HUES6 (cell line): ENCODE data around the gene ZNF613.
"Not testable (repeated sequence)": the region's sequence is repeated elsewhere in the genome, so short reads cannot be mapped to it uniquely, and the experiment has no call there.

Experiments
- H3K27ac ChIP-seq: 2 replicates; pipeline ENCODE4 v1.7.0; 2013; ENCODE audit warnings: low read depth, mild to moderate bottlenecking, low read length, inconsistent platforms
- H3K27me3 ChIP-seq: 2 replicates; pipeline ENCODE4 v1.6.1; 2013; ENCODE audit warnings: low read length; ENCODE audit not compliant: control insufficient read depth, insufficient read depth
- H3K36me3 ChIP-seq: 2 replicates; pipeline ENCODE4 v1.6.1; 2013; ENCODE audit warnings: low read length; ENCODE audit not compliant: control insufficient read depth, insufficient read depth
- H3K4me1 ChIP-seq: 2 replicates; pipeline ENCODE4 v1.6.1; 2013; ENCODE audit warnings: low read length; ENCODE audit not compliant: control insufficient read depth, insufficient read depth
- H3K4me3 ChIP-seq: 2 replicates; pipeline ENCODE4 v1.5.1; 2013; ENCODE audit warnings: low read depth, low read length
- H3K9ac ChIP-seq: one replicate; pipeline ENCODE4 v1.6.1; 2013; ENCODE audit warnings: mild to moderate bottlenecking, low read length
- H3K9me3 ChIP-seq: 2 replicates; pipeline ENCODE4 v1.6.1; 2013; ENCODE audit warnings: low read depth, low read length; ENCODE audit not compliant: control insufficient read depth, insufficient read depth

The ZNF613 gene

GRCh38 chr19:51905639-51906038 is 21.6 kb upstream of the ZNF613 start:
- Histone ChIP-seq H3K4me3 (peak overlapping the region; percentile 96), H3K36me3 (peaks cover 32% of the 10 kb centered on the region), H3K9ac (peak overlapping the region; percentile 98)

GRCh38 chr19:51906108-51906507 is 21.2 kb upstream of the ZNF613 start:
- peak overlapping the region; percentile 96 for H3K4me3 ChIP-seq
- H3K4me1 ChIP-seq = peaks cover 19% of the 10 kb centered on the region
- H3K27ac ChIP-seq = peak overlapping the region; percentile 97
- peaks cover 28% of the 10 kb centered on the region for H3K36me3 ChIP-seq
- H3K9ac ChIP-seq = peak overlapping the region; percentile 98
- not testable (repeated sequence) for H3K27me3 ChIP-seq
- peaks cover 44% of the 10 kb centered on the region for H3K9me3 ChIP-seq

More at GRCh38 chr19:51905639-51906038, 21.6 kb upstream of the ZNF613 start:
- Histone ChIP-seq H3K27ac (peak overlapping the region; percentile 97), H3K9me3 (peaks cover 44% of the 10 kb centered on the region), H3K4me1 (peaks cover 19% of the 10 kb centered on the region)
- H3K27me3 ChIP-seq = not testable (repeated sequence)

GRCh38 chr19:51907981-51908380 is 19.3 kb upstream of the ZNF613 start:
- H3K9ac ChIP-seq = peak overlapping the region; percentile 93
- H3K4me1 ChIP-seq = peaks cover 19% of the 10 kb centered on the region
- peaks cover 46% of the 10 kb centered on the region for H3K9me3 ChIP-seq
- not testable (repeated sequence) for H3K27me3 ChIP-seq, H3K36me3 ChIP-seq
- H3K4me3 ChIP-seq = peak overlapping the region; percentile 42
- peak overlapping the region; percentile 94 for H3K27ac ChIP-seq

- Histone ChIP-seq H3K27ac (no peak overlapping the region), H3K9ac (no peak overlapping the region), H3K4me3 (no peak overlapping the region), H3K4me1 (no peaks in the 10 kb centered on the region), H3K36me3 (0 out of 2 replicates have a peak, but pooled peaks cover 4% of the 10 kb centered on the region), H3K27me3 (no peaks in the 10 kb centered on the region), H3K9me3 (peaks cover 91% of the 10 kb centered on the region)
Measured at GRCh38 chr19:51915324-51915867, 11.9 kb upstream of the ZNF613 start.

- no peaks in the 10 kb centered on the region for H3K4me1 ChIP-seq
- H3K9me3 ChIP-seq = peaks cover 92% of the 10 kb centered on the region
- H3K36me3 ChIP-seq = 0 out of 2 replicates have a peak, but pooled peaks cover 4% of the 10 kb centered on the region
- no peak overlapping the region for H3K9ac ChIP-seq
- H3K4me3 ChIP-seq = no peak overlapping the region
- H3K27me3 ChIP-seq = no peaks in the 10 kb centered on the region
- no peak overlapping the region for H3K27ac ChIP-seq
Measured at GRCh38 chr19:51916167-51916566, 11.1 kb upstream of the ZNF613 start.

- no peaks in the 10 kb centered on the region for H3K27me3 ChIP-seq
- H3K4me1 ChIP-seq = no peaks in the 10 kb centered on the region
- peaks cover 87% of the 10 kb centered on the region for H3K9me3 ChIP-seq
- H3K4me3 ChIP-seq = no peak overlapping the region
- H3K27ac ChIP-seq = no peak overlapping the region
- no peaks in the 10 kb centered on the region for H3K36me3 ChIP-seq
- no peak overlapping the region for H3K9ac ChIP-seq
Measured at GRCh38 chr19:51919606-51920005, 7.7 kb upstream of the ZNF613 start.

- Histone ChIP-seq H3K9me3 (peaks cover 77% of the 10 kb centered on the region), H3K27me3 (no peaks in the 10 kb centered on the region), H3K9ac (no peak overlapping the region), H3K27ac (no peak overlapping the region), H3K36me3 (no peaks in the 10 kb centered on the region), H3K4me3 (no peak overlapping the region), H3K4me1 (no peaks in the 10 kb centered on the region)
Measured at GRCh38 chr19:51921949-51922348, 5.3 kb upstream of the ZNF613 start.

- H3K27me3 ChIP-seq = no peaks in the 10 kb centered on the region
- H3K4me3 ChIP-seq = peak overlapping the region; percentile 76
- peak overlapping the region; percentile 89 for H3K9ac ChIP-seq
- H3K36me3 ChIP-seq = peaks cover 19% of the 10 kb centered on the region
- H3K27ac ChIP-seq = peak overlapping the region; percentile 72; the same call in 1 of the 2 replicates
- peaks cover 37% of the 10 kb centered on the region for H3K9me3 ChIP-seq
- no peaks in the 10 kb centered on the region for H3K4me1 ChIP-seq
Measured at GRCh38 chr19:51926426-51926783, 867 bp upstream of the ZNF613 start.

GRCh38 chr19:51927859-51928258 is 587 bp downstream of the ZNF613 start:
- H3K4me1 ChIP-seq = no peaks in the 10 kb centered on the region
- H3K27me3 ChIP-seq = no peaks in the 10 kb centered on the region
- peak overlapping the region; percentile 76 for H3K4me3 ChIP-seq
- H3K27ac ChIP-seq = no peak overlapping the region
- peaks cover 34% of the 10 kb centered on the region for H3K36me3 ChIP-seq
- H3K9ac ChIP-seq = peak overlapping the region; percentile 89
- peaks cover 33% of the 10 kb centered on the region for H3K9me3 ChIP-seq

- H3K27me3 ChIP-seq = no peaks in the 10 kb centered on the region
- H3K27ac ChIP-seq = no peak overlapping the region
- H3K4me3 ChIP-seq = no peak overlapping the region
- H3K36me3 ChIP-seq = peaks cover 70% of the 10 kb centered on the region
- peaks cover 32% of the 10 kb centered on the region for H3K9me3 ChIP-seq
- H3K4me1 ChIP-seq = no peaks in the 10 kb centered on the region
- H3K9ac ChIP-seq = no peak overlapping the region
Measured at GRCh38 chr19:51931921-51932320, 4.6 kb downstream of the ZNF613 start.

- H3K9ac ChIP-seq = no peak overlapping the region
- peaks cover 96% of the 10 kb centered on the region for H3K36me3 ChIP-seq
- H3K9me3 ChIP-seq = peaks cover 74% of the 10 kb centered on the region
Measured at GRCh38 chr19:51938936-51939335, 11.7 kb downstream of the ZNF613 start.

More at GRCh38 chr19:51938936-51939335, 11.7 kb downstream of the ZNF613 start:
- Histone ChIP-seq H3K27ac (no peak overlapping the region), H3K4me1 (no peaks in the 10 kb centered on the region), H3K27me3 (no peaks in the 10 kb centered on the region), H3K4me3 (no peak overlapping the region)
